ENCODE data around the gene GLDC. TPM values are rescaled to one million over a fixed set of nuclear protein-coding genes. Genes with fewer than 3 reads are reported as not detected.
"Not testable (repeated sequence)": the region's sequence is repeated elsewhere in the genome, so short reads cannot be mapped to it uniquely, and the experiment has no call there.

GLDC gene
- total RNA-seq, 1 donor from 2014 or later: 0.78 TPM

DNA sequence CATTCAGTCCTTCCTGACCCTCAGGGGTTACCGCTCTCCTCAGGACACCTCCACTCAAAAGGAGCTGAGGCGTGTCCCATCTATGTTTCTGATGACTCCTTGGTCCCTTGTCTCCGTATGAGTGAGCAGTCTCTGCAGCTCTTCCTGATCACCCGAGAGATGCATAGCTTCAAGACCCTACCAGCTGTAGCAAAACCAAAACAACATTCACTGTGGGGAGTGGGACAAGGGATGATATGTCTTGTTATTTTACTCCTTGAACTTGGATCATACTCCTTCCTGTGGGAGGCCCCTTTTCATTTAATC is 14.4 kb downstream of the GLDC start:
- no peaks in the 10 kb centered on the region for H3K36me3 Mint-ChIP-seq (ENCODE audit: unreplicated experiment)
- no peak overlapping the region for H3K4me3 Mint-ChIP-seq (ENCODE audit: unreplicated experiment)
- peaks cover 32% of the 10 kb centered on the region for H3K27me3 Mint-ChIP-seq (ENCODE audit: unreplicated experiment)
- no peak overlapping the region for H3K27ac Mint-ChIP-seq (ENCODE audit: unreplicated experiment)
- H3K4me1 Mint-ChIP-seq (ENCODE audit: unreplicated experiment): no peaks in the 10 kb centered on the region
- TF ChIP-seq, protein P1, sequence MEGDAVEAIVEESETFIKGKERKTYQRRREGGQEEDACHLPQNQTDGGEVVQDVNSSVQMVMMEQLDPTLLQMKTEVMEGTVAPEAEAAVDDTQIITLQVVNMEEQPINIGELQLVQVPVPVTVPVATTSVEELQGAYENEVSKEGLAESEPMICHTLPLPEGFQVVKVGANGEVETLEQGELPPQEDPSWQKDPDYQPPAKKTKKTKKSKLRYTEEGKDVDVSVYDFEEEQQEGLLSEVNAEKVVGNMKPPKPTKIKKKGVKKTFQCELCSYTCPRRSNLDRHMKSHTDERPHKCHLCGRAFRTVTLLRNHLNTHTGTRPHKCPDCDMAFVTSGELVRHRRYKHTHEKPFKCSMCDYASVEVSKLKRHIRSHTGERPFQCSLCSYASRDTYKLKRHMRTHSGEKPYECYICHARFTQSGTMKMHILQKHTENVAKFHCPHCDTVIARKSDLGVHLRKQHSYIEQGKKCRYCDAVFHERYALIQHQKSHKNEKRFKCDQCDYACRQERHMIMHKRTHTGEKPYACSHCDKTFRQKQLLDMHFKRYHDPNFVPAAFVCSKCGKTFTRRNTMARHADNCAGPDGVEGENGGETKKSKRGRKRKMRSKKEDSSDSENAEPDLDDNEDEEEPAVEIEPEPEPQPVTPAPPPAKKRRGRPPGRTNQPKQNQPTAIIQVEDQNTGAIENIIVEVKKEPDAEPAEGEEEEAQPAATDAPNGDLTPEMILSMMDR (IDR thresholded peaks at IDR 0.05): no peak
- H3K9me3 Mint-ChIP-seq (ENCODE audit: unreplicated experiment): no peaks in the 10 kb centered on the region
- no peak for DNase-seq (ENCODE audit: extremely low spot score, unreplicated experiment)

GRCh38 chr9:6630502-6631206 is 14.9 kb downstream of the GLDC start:
- Mint-ChIP-seq H3K4me3 (ENCODE audit: unreplicated experiment) (no peak overlapping the region), H3K36me3 (ENCODE audit: unreplicated experiment) (no peaks in the 10 kb centered on the region), H3K27ac (ENCODE audit: unreplicated experiment) (no peak overlapping the region), H3K9me3 (ENCODE audit: unreplicated experiment) (no peaks in the 10 kb centered on the region), H3K4me1 (ENCODE audit: unreplicated experiment) (no peaks in the 10 kb centered on the region), H3K27me3 (ENCODE audit: unreplicated experiment) (peaks cover 34% of the 10 kb centered on the region)
- no peak for DNase-seq (ENCODE audit: extremely low spot score, unreplicated experiment)
- TF ChIP-seq, protein P1 (IDR thresholded peaks at IDR 0.05): no peak

GRCh38 chr9:6628704-6629103 is 16.8 kb downstream of the GLDC start:
- no peak overlapping the region for H3K27ac Mint-ChIP-seq (ENCODE audit: unreplicated experiment)
- peaks cover 30% of the 10 kb centered on the region for H3K27me3 Mint-ChIP-seq (ENCODE audit: unreplicated experiment)
- no peaks in the 10 kb centered on the region for H3K9me3 Mint-ChIP-seq (ENCODE audit: unreplicated experiment)
- TF ChIP-seq, protein P1 (IDR thresholded peaks at IDR 0.05): no peak
- no peaks in the 10 kb centered on the region for H3K4me1 Mint-ChIP-seq (ENCODE audit: unreplicated experiment)
- DNase-seq (ENCODE audit: extremely low spot score, unreplicated experiment): no peak
- H3K36me3 Mint-ChIP-seq (ENCODE audit: unreplicated experiment): no peaks in the 10 kb centered on the region
- no peak overlapping the region for H3K4me3 Mint-ChIP-seq (ENCODE audit: unreplicated experiment)

GRCh38 chr9:6625363-6625762 is 20.2 kb downstream of the GLDC start:
- TF ChIP-seq, protein P1 (IDR thresholded peaks at IDR 0.05): no peak
- no peak for DNase-seq (ENCODE audit: extremely low spot score, unreplicated experiment)
- H3K36me3 Mint-ChIP-seq (ENCODE audit: unreplicated experiment): no peaks in the 10 kb centered on the region
- H3K9me3 Mint-ChIP-seq (ENCODE audit: unreplicated experiment): no peaks in the 10 kb centered on the region
- H3K27ac Mint-ChIP-seq (ENCODE audit: unreplicated experiment): no peak overlapping the region
- H3K27me3 Mint-ChIP-seq (ENCODE audit: unreplicated experiment): peaks cover 15% of the 10 kb centered on the region
- no peaks in the 10 kb centered on the region for H3K4me1 Mint-ChIP-seq (ENCODE audit: unreplicated experiment)
- H3K4me3 Mint-ChIP-seq (ENCODE audit: unreplicated experiment): no peak overlapping the region

GRCh38 chr9:6622784-6623183 is 22.7 kb downstream of the GLDC start:
- H3K27me3 Mint-ChIP-seq (ENCODE audit: unreplicated experiment): peaks cover 21% of the 10 kb centered on the region
- not testable (repeated sequence) for H3K4me1 Mint-ChIP-seq (ENCODE audit: unreplicated experiment); DNase-seq (ENCODE audit: extremely low spot score, unreplicated experiment); H3K27ac Mint-ChIP-seq (ENCODE audit: unreplicated experiment); H3K4me3 Mint-ChIP-seq (ENCODE audit: unreplicated experiment); H3K36me3 Mint-ChIP-seq (ENCODE audit: unreplicated experiment); H3K9me3 Mint-ChIP-seq (ENCODE audit: unreplicated experiment)

DNA sequence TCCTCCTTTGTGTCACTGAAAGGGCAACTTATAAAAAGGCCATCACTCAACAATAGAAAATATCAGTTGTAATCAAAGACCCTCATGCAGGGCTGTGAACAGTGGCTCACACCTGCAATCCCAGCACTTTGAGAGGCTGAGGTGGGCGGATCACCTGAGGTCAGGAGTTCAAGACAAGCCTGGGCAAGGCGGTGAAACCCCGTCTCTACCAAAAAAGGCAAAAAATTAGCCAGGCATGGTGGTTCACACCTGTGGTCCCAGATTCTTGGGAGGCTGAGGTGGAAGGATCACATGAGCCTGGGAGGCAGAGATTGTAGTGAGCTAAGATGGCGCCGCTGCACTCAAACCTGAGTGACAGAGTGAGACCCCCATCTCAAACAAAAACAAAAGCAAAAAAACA is 24.7 kb downstream of the GLDC start:
- Mint-ChIP-seq H3K27me3 (ENCODE audit: unreplicated experiment) (peaks cover 29% of the 10 kb centered on the region), H3K9me3 (ENCODE audit: unreplicated experiment) (no peaks in the 10 kb centered on the region), H3K36me3 (ENCODE audit: unreplicated experiment) (no peaks in the 10 kb centered on the region), H3K4me3 (ENCODE audit: unreplicated experiment) (no peak overlapping the region), H3K27ac (ENCODE audit: unreplicated experiment) (no peak overlapping the region), H3K4me1 (ENCODE audit: unreplicated experiment) (no peaks in the 10 kb centered on the region)
- TF ChIP-seq, protein P1 (IDR thresholded peaks at IDR 0.05): no peak
- no peak for DNase-seq (ENCODE audit: extremely low spot score, unreplicated experiment)
